Kidney (tissue), 14 donors: ENCODE measurements around the gene MNAT1. TPM values are rescaled to one million over a fixed set of nuclear protein-coding genes. Genes with fewer than 3 reads are reported as not detected.
A peak's percentile ranks its signal among the peaks of the same experiment; 100 is the strongest.

Experiments
- DNase-seq, 5 donors: peaks; one replicate each; pipeline ENCODE4 v3.0.0-alpha.2; 2013 to 2020
- FAIRE-seq: peaks from 2 replicates; lab custom pipeline; 2012; peaks lifted over from hg19 to GRCh38; lab: Jason Lieb, UNC
- H3K27ac ChIP-seq, 2 donors: one replicate each; pipeline ENCODE4 v1.7.0; 2013; ENCODE audit warnings: low read depth in 2 of 2, low read length in 2 of 2, inconsistent platforms in 1 of 2
- H3K27me3 ChIP-seq: one replicate; pipeline ENCODE4 v1.7.1; 2013; ENCODE audit warnings: low read length, inconsistent platforms; ENCODE audit not compliant: control insufficient read depth, insufficient read depth
- H3K36me3 ChIP-seq, 3 donors: one replicate each; pipeline versions ENCODE4 v1.7.0 to v1.7.1; 2013; ENCODE audit warnings: low read length in 3 of 3, control low read depth in 1 of 3, inconsistent platforms in 1 of 3; ENCODE audit not compliant: insufficient read depth in 3 of 3, control insufficient read depth in 2 of 3
- H3K4me1 ChIP-seq, 3 donors: one replicate each; pipeline versions ENCODE4 v1.7.0 to v1.7.1; 2013; ENCODE audit warnings: low read length in 3 of 3, inconsistent platforms in 1 of 3, low read depth in 1 of 3; ENCODE audit not compliant: control insufficient read depth in 2 of 3, insufficient read depth in 2 of 3
- H3K4me3 ChIP-seq, 3 donors: one replicate each; pipeline versions ENCODE4 v1.7.0 to v1.8.1; 2013; ENCODE audit warnings: low read length in 3 of 3, control low read depth in 1 of 3, inconsistent platforms in 1 of 3
- H3K9ac ChIP-seq, 3 donors: one replicate each; pipeline versions ENCODE4 v1.7.0 to v1.7.1; 2013; ENCODE audit warnings: low read length in 3 of 3, control low read depth in 1 of 3, inconsistent platforms in 1 of 3
- H3K9me3 ChIP-seq, 3 donors: one replicate each; pipeline versions ENCODE4 v1.7.0 to v1.7.1; 2013; ENCODE audit warnings: low read length in 3 of 3, control low read depth in 1 of 3, inconsistent platforms in 1 of 3; ENCODE audit not compliant: control insufficient read depth in 2 of 3, insufficient read depth in 1 of 3
- intact Hi-C: fragments of 100-400 bp; cut with DNase I; formaldehyde crosslinking; loops from one replicate; pipeline ENCODE4 v1.11.1; 2022
- polyA plus RNA-seq: library from polyadenylated mRNA; stranded (reverse); fragments of 350-450 nt; fragmentation: Illumina TruSeq; extraction: RNeasy Lipid Tissue Mini Kit (QIAGEN cat#74804); gene quantifications from one replicate; pipeline ENCODE4 v1.2.3, GENCODE V29; 2014; ENCODE audit warnings: low read depth, low replicate concordance; ENCODE audit not compliant: insufficient read depth
- total RNA-seq: library from RNA; stranded (reverse); fragmentation: NEBNext Ultra II Directional; extraction: Animal tissue kit (Norgen Biotek cat#: 25700); gene quantifications from one replicate; pipeline ENCODE4 v1.2.1, GENCODE V29; 2021
- TF ChIP-seq, protein P1 (sequence below): IDR thresholded peaks from 3 replicates; pipeline ENCODE4 v1.5.1; 2012; ENCODE audit warnings: mild to moderate bottlenecking, moderate library complexity, borderline replicate concordance; ENCODE audit not compliant: insufficient read depth; ENCODE audit errors: extremely low read depth
- donor health status: control.
- donor health status: control.
- donor health status: control.
- donor health status: control.
- donor health status: control.
- donor health status: DM: yes; HTN: yes; CAD: no.
- donor health status: Normal renal cell carcinoma (clear cell type).

MNAT1 gene
- total and polyA plus RNA-seq, 2 donors from 2014 or later, result 29.6 to 41.6 TPM

DNA sequence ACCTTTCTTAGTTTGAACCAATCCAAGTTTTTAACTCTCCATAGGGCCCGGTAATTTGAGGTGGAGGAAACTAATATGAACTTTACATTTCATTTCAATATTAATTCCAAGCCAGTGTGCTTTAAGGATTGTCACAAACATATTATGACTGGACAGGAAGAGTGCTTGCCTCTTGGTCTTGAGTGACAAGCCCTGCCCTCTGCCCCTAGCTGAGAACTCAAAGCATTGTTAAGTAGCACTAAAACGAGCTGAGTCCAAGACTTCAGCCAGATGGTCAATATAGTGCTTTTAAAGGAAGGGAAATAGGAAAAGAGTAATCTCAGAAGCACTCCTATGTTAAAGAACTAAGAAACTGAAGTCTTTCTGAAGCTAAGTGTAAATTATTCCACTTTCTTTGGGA, 229.2 kb downstream of the MNAT1 start:
- intact Hi-C loops, result no loop called here
- H3K27ac ChIP-seq, result no peak overlapping the region
- TF ChIP-seq, protein P1, sequence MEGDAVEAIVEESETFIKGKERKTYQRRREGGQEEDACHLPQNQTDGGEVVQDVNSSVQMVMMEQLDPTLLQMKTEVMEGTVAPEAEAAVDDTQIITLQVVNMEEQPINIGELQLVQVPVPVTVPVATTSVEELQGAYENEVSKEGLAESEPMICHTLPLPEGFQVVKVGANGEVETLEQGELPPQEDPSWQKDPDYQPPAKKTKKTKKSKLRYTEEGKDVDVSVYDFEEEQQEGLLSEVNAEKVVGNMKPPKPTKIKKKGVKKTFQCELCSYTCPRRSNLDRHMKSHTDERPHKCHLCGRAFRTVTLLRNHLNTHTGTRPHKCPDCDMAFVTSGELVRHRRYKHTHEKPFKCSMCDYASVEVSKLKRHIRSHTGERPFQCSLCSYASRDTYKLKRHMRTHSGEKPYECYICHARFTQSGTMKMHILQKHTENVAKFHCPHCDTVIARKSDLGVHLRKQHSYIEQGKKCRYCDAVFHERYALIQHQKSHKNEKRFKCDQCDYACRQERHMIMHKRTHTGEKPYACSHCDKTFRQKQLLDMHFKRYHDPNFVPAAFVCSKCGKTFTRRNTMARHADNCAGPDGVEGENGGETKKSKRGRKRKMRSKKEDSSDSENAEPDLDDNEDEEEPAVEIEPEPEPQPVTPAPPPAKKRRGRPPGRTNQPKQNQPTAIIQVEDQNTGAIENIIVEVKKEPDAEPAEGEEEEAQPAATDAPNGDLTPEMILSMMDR, result no peak
- FAIRE-seq (no peak), DNase-seq (no peak)
- H3K4me3 ChIP-seq, result no peak overlapping the region
- peaks cover 0 to 2% (median 0%) of the 10 kb centered on the region in 3 donors for H3K9me3 ChIP-seq
- no peak overlapping the region for H3K9ac ChIP-seq
- H3K27me3 ChIP-seq, result no peaks in the 10 kb centered on the region
- H3K4me1 ChIP-seq, result no peaks in the 10 kb centered on the region
- H3K36me3 ChIP-seq, result no peaks in the 10 kb centered on the region

DNA sequence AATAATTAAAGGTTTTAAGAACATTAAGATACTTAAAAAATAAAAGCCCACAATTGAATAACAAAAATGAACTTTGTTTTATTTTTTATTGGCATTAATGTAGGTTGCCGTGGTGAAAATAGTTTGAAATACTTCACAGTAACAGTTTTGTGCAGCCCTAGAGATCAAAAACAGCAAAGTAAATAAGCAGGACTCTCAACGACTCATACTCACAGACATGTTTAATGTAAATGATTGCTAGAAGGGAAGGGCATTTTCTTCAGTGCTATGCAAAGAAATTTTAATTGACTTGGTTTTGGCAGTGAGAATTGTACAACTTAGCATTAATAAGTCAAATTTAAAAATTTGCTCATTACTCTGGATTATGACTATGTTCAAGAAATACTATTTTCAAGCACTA, 230.3 kb downstream of the MNAT1 start:
- H3K4me1 ChIP-seq, result no peaks in the 10 kb centered on the region
- no peak overlapping the region for H3K27ac ChIP-seq
- H3K4me3 ChIP-seq, result no peak overlapping the region
- H3K9me3 ChIP-seq, result no peaks in the 10 kb centered on the region
- H3K27me3 ChIP-seq, result no peaks in the 10 kb centered on the region
- intact Hi-C loops, result no loop called here
- TF ChIP-seq, protein P1, result no peak
- DNase-seq (no peak), FAIRE-seq (no peak)
- H3K36me3 ChIP-seq, result no peaks in the 10 kb centered on the region
- no peak overlapping the region for H3K9ac ChIP-seq

- TF ChIP-seq, protein P1, result no peak
These were observed 230.8 kb downstream of the MNAT1 start for GRCh38 chr14:60965402-60965801.

GRCh38 chr14:60968099-60968498, 233.5 kb downstream of the MNAT1 start:
- Histone ChIP-seq H3K9ac (no peak overlapping the region), H3K27me3 (no peaks in the 10 kb centered on the region), H3K4me1 (no peaks in the 10 kb centered on the region), H3K4me3 (no peak overlapping the region), H3K9me3 (no peaks in the 10 kb centered on the region), H3K36me3 (no peaks in the 10 kb centered on the region), H3K27ac (no peak overlapping the region)
- intact Hi-C loops, result no loop called here
- DNase-seq (peak in 1 of 5 donors; percentile 23), FAIRE-seq (no peak)
- TF ChIP-seq, protein P1, result no peak

More at GRCh38 chr14:60965402-60965801, 230.8 kb downstream of the MNAT1 start:
- FAIRE-seq, result no peak
- H3K9ac ChIP-seq, result no peak overlapping the region
- H3K27ac ChIP-seq, result no peak overlapping the region
- no peak for DNase-seq
- no peaks in the 10 kb centered on the region for H3K27me3 ChIP-seq
- intact Hi-C loops, result no loop called here
- no peaks in the 10 kb centered on the region for H3K4me1 ChIP-seq
- no peak overlapping the region for H3K4me3 ChIP-seq
- H3K36me3 ChIP-seq, result no peaks in the 10 kb centered on the region
- H3K9me3 ChIP-seq, result no peaks in the 10 kb centered on the region
